GM20000 (cell line): ENCODE measurements around the gene ODF2.

ENCODE experiments used
- DNase-seq: peaks from one replicate; pipeline ENCODE4 v3.0.0; 2012; ENCODE audit warnings: low spot score
- CTCF ChIP-seq: IDR thresholded peaks from 2 replicates; pipeline ENCODE4 v1.5.1; 2012; ENCODE audit warnings: mild to moderate bottlenecking, control low read depth; ENCODE audit errors: extremely low read depth, missing control alignments

ODF2 gene

GRCh38 chr9:128428644-128429512 is 26.9 kb upstream of the ODF2 start:
- no peak for DNase-seq
- TF ChIP-seq CTCF, result no peak

DNA sequence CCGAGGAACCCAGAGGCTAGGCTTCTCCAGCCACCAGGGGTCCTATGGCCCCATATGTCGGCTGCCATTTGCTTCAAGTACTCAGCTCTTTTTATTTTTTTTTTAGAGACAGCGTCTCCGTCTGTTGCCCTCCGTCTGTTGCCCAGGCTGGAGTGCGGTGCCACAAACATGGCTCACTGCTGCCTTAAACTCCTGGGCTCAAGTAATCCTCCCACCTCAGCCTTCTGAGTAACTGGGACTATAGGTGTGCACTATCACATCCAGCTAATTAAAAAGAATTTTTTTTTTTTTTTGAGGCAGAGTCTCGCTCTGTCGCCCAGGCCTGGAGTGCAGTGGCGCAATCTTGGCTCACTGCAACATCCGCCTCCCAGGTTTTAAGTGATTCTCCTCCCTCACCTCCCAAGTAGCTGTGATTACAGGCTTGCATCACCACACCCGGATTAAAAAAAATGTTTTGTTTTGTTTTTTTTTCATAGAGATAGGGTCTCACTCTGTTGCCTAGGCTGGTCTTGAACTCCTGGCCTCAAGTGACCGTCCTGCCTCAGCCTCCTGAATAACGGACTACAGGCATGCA is 26.2 kb upstream of the ODF2 start:
- no peak for TF ChIP-seq CTCF
- no peak for DNase-seq

DNA sequence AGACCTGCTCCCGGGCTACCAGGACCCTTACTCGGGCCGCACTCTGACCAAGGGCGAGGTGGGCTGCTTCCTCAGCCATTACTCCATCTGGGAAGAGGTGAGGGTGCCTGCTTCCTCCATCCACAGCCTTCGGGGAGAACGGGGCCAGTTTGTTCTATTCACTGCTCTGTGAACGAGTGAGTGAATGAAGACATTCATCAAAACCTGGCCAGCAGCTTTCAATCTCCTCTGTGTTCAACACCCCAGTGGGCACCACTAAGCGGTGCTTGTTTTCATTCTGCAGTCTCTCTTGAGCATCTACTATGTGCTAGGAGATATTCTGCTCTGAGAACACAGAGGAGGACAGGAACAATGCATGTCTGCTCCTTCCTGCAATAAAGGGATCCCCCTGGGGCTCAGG is 24.6 kb upstream of the ODF2 start:
- no peak for TF ChIP-seq CTCF
- no peak for DNase-seq

DNA sequence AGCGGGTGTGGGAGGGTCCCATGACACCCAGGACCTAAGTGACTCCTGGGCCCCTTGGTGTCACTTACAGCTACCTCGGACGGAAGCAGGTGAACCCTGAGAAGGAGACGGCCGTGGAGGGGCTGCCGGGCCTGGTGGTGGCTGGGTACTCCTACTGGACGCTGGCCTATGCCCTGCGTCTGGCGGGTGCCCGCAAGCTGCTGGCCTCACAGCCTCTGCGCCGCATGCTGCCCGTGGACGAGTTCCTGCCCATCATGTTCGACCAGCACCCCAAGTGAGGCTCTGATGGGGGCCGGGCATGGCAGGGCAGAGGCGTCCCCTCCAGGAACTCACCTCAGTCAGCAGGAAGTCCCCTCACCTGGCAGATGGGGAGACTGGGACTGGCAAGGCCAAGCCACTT is 21.5 kb upstream of the ODF2 start:
- no peak for TF ChIP-seq CTCF
- DNase-seq, result no peak

DNA sequence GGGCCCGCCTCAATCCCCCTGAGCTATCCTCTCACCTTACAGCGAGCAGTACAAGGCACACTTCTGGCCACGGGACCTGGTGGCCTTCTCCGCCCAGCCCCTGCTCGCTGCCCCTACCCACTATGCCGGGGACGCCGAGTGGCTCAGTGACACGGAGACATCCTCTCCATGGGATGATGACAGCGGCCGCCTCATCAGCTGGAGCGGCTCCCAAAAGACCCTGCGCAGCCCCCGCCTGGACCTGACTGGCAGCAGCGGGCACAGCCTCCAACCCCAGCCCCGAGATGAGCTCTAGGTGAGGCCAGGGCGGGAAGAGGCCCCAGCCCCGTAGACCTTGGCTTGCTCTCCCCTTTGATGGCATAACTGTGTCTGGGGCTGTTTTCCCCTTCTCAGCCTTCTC is 20.2 kb upstream of the ODF2 start:
- TF ChIP-seq CTCF, result no peak
- no peak for DNase-seq

DNA sequence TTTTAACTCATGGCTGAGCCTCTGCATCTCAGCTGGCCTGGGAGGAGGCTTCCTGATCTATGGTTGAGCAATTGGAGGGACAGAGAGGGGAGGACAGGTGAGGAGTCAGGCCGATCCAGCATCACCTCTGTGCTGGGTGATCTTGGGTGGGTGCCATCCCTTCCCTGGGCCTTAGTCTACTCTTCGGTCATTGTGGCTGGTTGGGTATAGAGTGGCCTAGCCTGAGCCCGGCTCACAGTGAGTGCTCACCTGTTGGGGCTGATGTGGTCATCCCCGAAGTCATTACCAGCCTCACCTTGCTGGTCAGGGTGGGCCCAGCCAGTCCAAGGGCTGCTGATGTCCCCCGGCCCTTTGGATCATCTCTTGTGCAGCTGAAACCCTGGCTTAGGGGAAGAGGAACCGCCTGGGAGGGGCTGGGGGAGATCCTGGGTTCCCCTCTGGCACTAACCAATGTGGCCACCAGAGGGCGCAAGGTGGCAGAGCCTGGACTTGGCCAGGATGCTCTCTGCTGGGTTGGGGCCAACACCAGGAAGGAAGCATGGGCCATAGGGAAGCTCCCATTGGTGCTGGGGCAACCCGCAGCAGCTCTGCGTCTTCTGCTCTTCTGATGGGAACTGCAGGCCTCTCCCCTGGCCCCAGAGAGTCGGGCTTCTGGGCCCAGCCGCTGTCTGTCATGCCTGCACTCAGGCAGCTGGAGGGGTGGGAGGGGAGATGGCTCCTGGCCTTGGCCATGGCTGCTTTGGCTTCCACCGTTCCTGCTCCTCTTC is 17.3 kb upstream of the ODF2 start:
- peak; percentile 89 for DNase-seq
- TF ChIP-seq CTCF, result peak; percentile 98

GRCh38 chr9:128439273-128439672 is 16.5 kb upstream of the ODF2 start:
- no peak for TF ChIP-seq CTCF
- DNase-seq, result no peak
